ENCODE data around the gene NUDT17. TPM values are rescaled to one million over a fixed set of nuclear protein-coding genes. Genes with fewer than 3 reads are reported as not detected.
A peak's percentile ranks its signal among the peaks of the same experiment; 100 is the strongest.
"Not testable (repeated sequence)": the region's sequence is repeated elsewhere in the genome, so short reads cannot be mapped to it uniquely, and the experiment has no call there.

The NUDT17 gene
- total RNA-seq, 6 donors from 2014 or later = 2.1 to 11.0 (median 4.8) TPM

DNA sequence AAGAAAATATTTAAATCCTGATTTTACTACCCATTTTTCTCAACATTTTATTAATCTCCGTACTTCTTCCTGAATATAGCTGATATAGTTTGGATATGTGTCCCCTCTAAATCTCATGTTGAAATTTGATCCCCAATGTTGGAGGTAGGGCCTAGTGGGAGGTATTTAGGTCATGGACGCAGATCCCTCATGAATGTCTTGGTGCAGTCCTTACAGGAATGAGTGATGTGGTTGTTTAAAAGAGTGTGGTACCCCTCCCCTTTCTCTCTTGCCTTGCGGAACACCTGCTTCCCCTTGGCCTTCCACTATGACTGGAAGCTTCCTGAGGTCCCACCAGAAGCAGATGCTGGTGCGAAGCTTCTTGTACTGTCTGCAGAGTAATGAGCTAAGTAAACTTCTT is 39.0 kb upstream of the NUDT17 start:
- Histone ChIP-seq H3K36me3 (no peaks in the 10 kb centered on the region), H3K27me3 (no peaks in the 10 kb centered on the region), H3K4me1 (peaks cover 5 to 24% (median 13%) of the 10 kb centered on the region in 4 donors), H3K27ac (no peak overlapping the region), H3K9me3 (no peaks in the 10 kb centered on the region), H3K4me3 (no peak overlapping the region)
- DNase-seq (no peak), ATAC-seq (ENCODE audit: low FRiP score in 2 of 2) (no peak)
- WGBS, 2 donors = 93 to 100% methylated on average over 4 of the region's 4 CpGs
- TF ChIP-seq POLR2A (IDR thresholded peaks at IDR 0.05) (no peak), EP300 (IDR thresholded peaks at IDR 0.05) (no peak)
- TF ChIP-seq, protein P1, sequence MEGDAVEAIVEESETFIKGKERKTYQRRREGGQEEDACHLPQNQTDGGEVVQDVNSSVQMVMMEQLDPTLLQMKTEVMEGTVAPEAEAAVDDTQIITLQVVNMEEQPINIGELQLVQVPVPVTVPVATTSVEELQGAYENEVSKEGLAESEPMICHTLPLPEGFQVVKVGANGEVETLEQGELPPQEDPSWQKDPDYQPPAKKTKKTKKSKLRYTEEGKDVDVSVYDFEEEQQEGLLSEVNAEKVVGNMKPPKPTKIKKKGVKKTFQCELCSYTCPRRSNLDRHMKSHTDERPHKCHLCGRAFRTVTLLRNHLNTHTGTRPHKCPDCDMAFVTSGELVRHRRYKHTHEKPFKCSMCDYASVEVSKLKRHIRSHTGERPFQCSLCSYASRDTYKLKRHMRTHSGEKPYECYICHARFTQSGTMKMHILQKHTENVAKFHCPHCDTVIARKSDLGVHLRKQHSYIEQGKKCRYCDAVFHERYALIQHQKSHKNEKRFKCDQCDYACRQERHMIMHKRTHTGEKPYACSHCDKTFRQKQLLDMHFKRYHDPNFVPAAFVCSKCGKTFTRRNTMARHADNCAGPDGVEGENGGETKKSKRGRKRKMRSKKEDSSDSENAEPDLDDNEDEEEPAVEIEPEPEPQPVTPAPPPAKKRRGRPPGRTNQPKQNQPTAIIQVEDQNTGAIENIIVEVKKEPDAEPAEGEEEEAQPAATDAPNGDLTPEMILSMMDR (IDR thresholded peaks at IDR 0.05) = no peak

- H3K27me3 ChIP-seq = no peaks in the 10 kb centered on the region
- H3K4me3 ChIP-seq = no peak overlapping the region
- no peak for TF ChIP-seq POLR2AphosphoS5 (IDR thresholded peaks at IDR 0.05)
- no peak for TF ChIP-seq EP300 (IDR thresholded peaks at IDR 0.05)
- no peak for TF ChIP-seq POLR2A (IDR thresholded peaks at IDR 0.05)
- H3K36me3 ChIP-seq = no peaks in the 10 kb centered on the region
- H3K27ac ChIP-seq = no peak overlapping the region
- peaks cover 5 to 24% (median 11%) of the 10 kb centered on the region in 4 donors for H3K4me1 ChIP-seq
- DNase-seq = no peak
- 90 to 96% methylated on average over 7 of the region's 7 CpGs for WGBS, 2 donors
- no peak for ATAC-seq (ENCODE audit: low FRiP score in 2 of 2)
- no peaks in the 10 kb centered on the region for H3K9me3 ChIP-seq
Observed at GRCh38 chr1:145806844-145807243, 38.6 kb upstream of the NUDT17 start.

- not testable (repeated sequence) for H3K4me1 ChIP-seq; ATAC-seq (ENCODE audit: low FRiP score in 2 of 2); H3K27ac ChIP-seq; H3K9me3 ChIP-seq; H3K27me3 ChIP-seq; H3K36me3 ChIP-seq; DNase-seq; H3K4me3 ChIP-seq
- 65 to 82% methylated on average over 5 to 6 of the region's 6 CpGs for WGBS, 2 donors
Observed at GRCh38 chr1:145812977-145813810, 32.2 kb upstream of the NUDT17 start.

- not testable (repeated sequence) for H3K36me3 ChIP-seq; H3K4me1 ChIP-seq; H3K9me3 ChIP-seq; DNase-seq; H3K4me3 ChIP-seq; ATAC-seq (ENCODE audit: low FRiP score in 2 of 2); H3K27ac ChIP-seq; H3K27me3 ChIP-seq
- WGBS, 2 donors = 45 to 69% methylated on average over 2 of the region's 6 CpGs
Observed at GRCh38 chr1:145818095-145818494, 27.3 kb upstream of the NUDT17 start.

- not testable (repeated sequence) for DNase-seq, H3K9me3 ChIP-seq, H3K27me3 ChIP-seq
- peak in 1 of 2 donors; percentile 5 for ATAC-seq (ENCODE audit: low FRiP score in 2 of 2)
- WGBS, 2 donors = no CpG with 5 or more reads among the region's 16 CpGs
- peaks cover 8 to 14% (median 12%) of the 10 kb centered on the region in 4 donors for H3K4me1 ChIP-seq
- H3K4me3 ChIP-seq = peak overlapping the region in 2 of 4 donors; percentile 32 to 76
- peak overlapping the region in 1 of 4 donors; percentile 51 for H3K27ac ChIP-seq
- peaks cover 7 to 23% (median 13%) of the 10 kb centered on the region in 4 donors for H3K36me3 ChIP-seq
Observed at GRCh38 chr1:145822779-145823331, 22.6 kb upstream of the NUDT17 start.

DNA sequence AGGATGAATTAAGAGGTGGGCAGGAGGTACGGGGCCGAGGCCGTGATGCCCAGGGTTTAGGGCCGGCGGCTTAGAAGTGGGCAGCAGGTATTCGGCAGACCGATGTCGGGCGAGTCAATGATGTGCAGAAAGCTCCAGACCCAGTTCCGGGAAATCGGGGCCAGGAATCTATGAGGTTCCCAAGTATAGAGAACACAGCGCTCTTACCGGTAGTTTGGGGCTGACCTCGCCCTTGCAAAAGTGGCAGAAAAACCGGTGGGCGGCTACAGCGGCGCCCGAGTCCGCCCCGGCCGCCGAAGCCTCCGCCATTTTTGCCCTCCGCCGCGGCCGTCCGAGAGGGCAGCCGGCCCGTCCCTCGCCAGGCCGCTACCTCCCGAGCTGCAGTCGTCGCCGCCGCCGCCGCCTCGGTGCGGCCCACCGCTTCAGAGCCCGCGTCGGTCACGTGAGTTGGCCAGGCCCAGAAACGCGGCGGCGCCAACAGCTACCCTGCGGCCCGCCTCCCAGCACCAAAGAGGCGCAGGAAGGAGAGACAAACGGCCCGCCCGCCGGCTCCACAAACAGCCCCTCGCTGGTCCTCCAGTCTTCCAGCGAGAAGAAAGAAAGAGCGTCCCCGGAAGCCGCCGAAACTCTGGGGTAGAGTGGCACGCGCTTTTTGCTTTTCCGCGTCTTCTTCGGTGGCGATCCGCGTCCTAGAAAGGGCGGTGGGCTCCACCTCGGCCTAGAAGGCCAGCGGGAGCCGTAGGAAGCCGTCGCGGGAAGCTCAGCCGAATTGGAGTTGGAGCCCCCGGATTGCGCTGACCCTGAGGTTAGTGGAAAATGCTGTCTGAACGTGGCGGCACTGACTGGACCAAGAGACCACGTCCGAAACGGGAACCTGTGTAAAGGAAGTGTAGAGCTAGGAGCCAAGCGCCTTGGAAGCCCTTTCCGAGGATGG is 21.6 kb upstream of the NUDT17 start, which contains the start of the genes POLR3C and RNF115:
Gene POLR3C (plus strand): TSS at position 636 of the 934 bp plus-strand sequence. CDS start 1,577 bp downstream, outside the sequence.
Gene RNF115 (minus strand): TSS at position 531 of the 934 bp plus-strand sequence. CDS start 222 bp downstream, at position 309.
- Histone ChIP-seq H3K9me3 (no peaks in the 10 kb centered on the region), H3K27ac (peak within 1 kb of the TSS; percentile 90 to 98 (median 96)), H3K4me1 (peaks cover 8 to 14% (median 12%) of the 10 kb centered on the region in 4 donors), H3K36me3 (peaks cover 14 to 33% (median 20%) of the 10 kb centered on the region in 4 donors), H3K27me3 (no peaks in the 10 kb centered on the region), H3K4me3 (peak within 1 kb of the TSS; percentile 58 to 90 (median 80))
- ATAC-seq (ENCODE audit: low FRiP score in 2 of 2) (peak; percentile 96 to 97), DNase-seq (peak; percentile 95 to 96)
- 1% methylated on average over 30 to 46 of the region's 89 CpGs for WGBS, 2 donors
- TF ChIP-seq POLR2AphosphoS5 (IDR thresholded peaks at IDR 0.05) (peak; percentile 60 to 96), EP300 (IDR thresholded peaks at IDR 0.05) (no peak), POLR2A (IDR thresholded peaks at IDR 0.05) (peak in 3 of 4 donors; percentile 85 to 95 (median 86))
- TF ChIP-seq, protein P1 (IDR thresholded peaks at IDR 0.05) = peak in 1 of 6 experiments; percentile 11

All from upper lobe of left lung (tissue), 6 donors.